Measurements from ENCODE around the gene PAEP. TPM values are rescaled to one million over a fixed set of nuclear protein-coding genes. Genes with fewer than 3 reads are reported as not detected.

PAEP gene
- total and polyA plus RNA-seq, 2 experiments from 2014 or later, result not detected

DNA sequence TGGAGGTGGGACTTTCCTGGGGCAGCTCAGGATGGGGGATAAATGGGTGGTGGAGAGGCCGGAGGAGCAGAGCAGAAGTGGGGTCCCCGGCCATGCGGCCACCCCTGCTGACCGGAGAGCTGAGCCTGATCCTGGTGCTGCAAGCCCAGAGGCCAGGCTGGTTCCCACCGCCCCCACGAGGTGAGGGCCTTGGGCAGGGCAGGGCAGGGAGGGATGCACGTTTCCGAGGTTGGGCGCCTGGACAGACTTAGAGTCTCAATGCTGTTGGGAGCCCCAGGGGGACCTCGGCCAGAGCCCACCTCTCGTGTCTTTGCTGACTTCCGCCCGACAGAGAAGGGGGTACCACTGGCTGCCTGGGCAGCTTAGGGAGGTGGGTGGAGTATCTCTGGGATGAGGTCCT is 10.1 kb upstream of the PAEP start:
- no peaks in the 10 kb centered on the region for H3K9me3 ChIP-seq (ENCODE audit: low read depth)
- H3K36me3 ChIP-seq (ENCODE audit: low read depth), result no peaks in the 10 kb centered on the region
- H3K27me3 ChIP-seq (replicated peaks; ENCODE audit: insufficient read depth), result no peaks in the 10 kb centered on the region; the same call in 1 of the 2 replicates
- no peaks in the 10 kb centered on the region for H3F3A ChIP-seq (ENCODE audit: insufficient read depth)
- no peaks in the 10 kb centered on the region for H3K79me2 ChIP-seq (ENCODE audit: insufficient read depth)
- H3K27ac ChIP-seq, result no peak overlapping the region
- H3K9ac ChIP-seq, result no peak overlapping the region
- no peaks in the 10 kb centered on the region for H3K4me1 ChIP-seq (ENCODE audit: insufficient read depth)
- TF ChIP-seq EZH2phosphoT487 (IDR thresholded peaks at IDR 0.05; ENCODE audit: insufficient read depth, low read depth) (no peak), EZH2 (IDR thresholded peaks at IDR 0.05; ENCODE audit: insufficient read depth, poor library complexity, severe bottlenecking) (no peak)
- H2AFZ ChIP-seq, result no peak overlapping the region
- in situ Hi-C loops (cut with MboI), result no loop called here
- no peak overlapping the region for H3K4me3 ChIP-seq
- H3K4me2 ChIP-seq (ENCODE audit: unreplicated experiment), result no peak overlapping the region
- 70 to 75% methylated on average over 13 of the region's 13 CpGs for WGBS, 2 experiments (ENCODE audit: low coverage in 1 of 2, low lambda C conversion rate in 2 of 2, missing lambda C conversion rate in 2 of 2)
- no peaks in the 10 kb centered on the region for H3K9me2 ChIP-seq (ENCODE audit: insufficient read depth)
- no peaks in the 10 kb centered on the region for H4K20me1 ChIP-seq (ENCODE audit: insufficient read depth)
- no peak for DNase-seq

DNA sequence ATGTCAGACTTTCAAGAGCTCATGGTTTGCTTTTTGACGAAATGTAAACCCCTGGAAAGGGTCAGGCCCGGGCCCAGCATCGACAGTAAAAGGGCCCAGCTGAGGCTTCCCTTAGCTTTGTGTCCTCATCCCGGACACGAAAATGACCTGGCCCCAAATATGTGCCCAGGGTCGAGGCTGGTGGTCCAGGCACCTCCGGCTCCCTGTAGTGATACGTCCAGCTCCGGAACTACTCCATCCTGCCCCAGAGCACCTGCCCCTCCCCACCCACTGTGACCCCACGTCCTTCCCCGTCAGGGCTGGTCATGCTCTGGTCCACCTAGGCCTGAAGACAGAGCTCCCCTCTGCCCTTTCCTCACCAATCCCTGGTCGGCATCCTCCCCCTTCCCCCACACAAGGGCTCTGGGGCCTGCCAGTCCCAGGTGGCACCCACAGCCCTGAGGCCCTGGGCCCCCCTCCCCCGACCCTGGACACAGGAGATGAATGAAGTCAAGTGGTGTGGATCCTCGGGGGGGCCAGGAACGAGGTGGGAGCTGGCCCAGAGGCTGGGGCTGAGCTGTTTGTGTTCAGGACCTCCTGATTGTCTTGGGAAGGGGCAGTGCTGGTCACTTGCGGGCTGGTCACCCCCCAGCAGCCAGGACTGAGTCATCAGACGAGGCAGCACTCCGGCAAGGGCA is 9.4 kb upstream of the PAEP start:
- no peak overlapping the region for H3K27ac ChIP-seq
- no peak overlapping the region for H3K9ac ChIP-seq
- WGBS, 2 experiments (ENCODE audit: low coverage in 1 of 2, low lambda C conversion rate in 2 of 2, missing lambda C conversion rate in 2 of 2), result 46 to 56% methylated on average over 17 to 18 of the region's 18 CpGs
- TF ChIP-seq EZH2phosphoT487 (IDR thresholded peaks at IDR 0.05; ENCODE audit: insufficient read depth, low read depth) (no peak), EZH2 (IDR thresholded peaks at IDR 0.05; ENCODE audit: insufficient read depth, poor library complexity, severe bottlenecking) (no peak)
- H3K27me3 ChIP-seq (replicated peaks; ENCODE audit: insufficient read depth), result no peaks in the 10 kb centered on the region; the same call in none of the 2 replicates
- H4K20me1 ChIP-seq (ENCODE audit: insufficient read depth), result no peaks in the 10 kb centered on the region
- H3K4me3 ChIP-seq, result no peak overlapping the region
- H3K4me2 ChIP-seq (ENCODE audit: unreplicated experiment), result no peak overlapping the region
- no peaks in the 10 kb centered on the region for H3F3A ChIP-seq (ENCODE audit: insufficient read depth)
- no peaks in the 10 kb centered on the region for H3K9me3 ChIP-seq (ENCODE audit: low read depth)
- H3K4me1 ChIP-seq (ENCODE audit: insufficient read depth), result no peaks in the 10 kb centered on the region
- no peaks in the 10 kb centered on the region for H3K9me2 ChIP-seq (ENCODE audit: insufficient read depth)
- no peak for DNase-seq
- H3K36me3 ChIP-seq (ENCODE audit: low read depth), result no peaks in the 10 kb centered on the region
- no peaks in the 10 kb centered on the region for H3K79me2 ChIP-seq (ENCODE audit: insufficient read depth)
- in situ Hi-C loops (cut with MboI), result no loop called here
- no peak overlapping the region for H2AFZ ChIP-seq

GRCh38 chr9:135552698-135553171 is 8.8 kb upstream of the PAEP start:
- H3K4me3 ChIP-seq, result no peak overlapping the region
- H3K27ac ChIP-seq, result no peak overlapping the region
- H2AFZ ChIP-seq, result no peak overlapping the region
- H3K79me2 ChIP-seq (ENCODE audit: insufficient read depth), result no peaks in the 10 kb centered on the region
- H3K9me2 ChIP-seq (ENCODE audit: insufficient read depth), result no peaks in the 10 kb centered on the region
- TF ChIP-seq EZH2 (IDR thresholded peaks at IDR 0.05; ENCODE audit: insufficient read depth, poor library complexity, severe bottlenecking) (no peak), EZH2phosphoT487 (IDR thresholded peaks at IDR 0.05; ENCODE audit: insufficient read depth, low read depth) (no peak)
- H3K36me3 ChIP-seq (ENCODE audit: low read depth), result no peaks in the 10 kb centered on the region
- no peaks in the 10 kb centered on the region; the same call in none of the 2 replicates for H3K27me3 ChIP-seq (replicated peaks; ENCODE audit: insufficient read depth)
- no peaks in the 10 kb centered on the region for H3F3A ChIP-seq (ENCODE audit: insufficient read depth)
- H3K9me3 ChIP-seq (ENCODE audit: low read depth), result no peaks in the 10 kb centered on the region
- no peak overlapping the region for H3K9ac ChIP-seq
- in situ Hi-C loops (cut with MboI), result no loop called here
- no peaks in the 10 kb centered on the region for H4K20me1 ChIP-seq (ENCODE audit: insufficient read depth)
- H3K4me1 ChIP-seq (ENCODE audit: insufficient read depth), result no peaks in the 10 kb centered on the region
- WGBS, 2 experiments (ENCODE audit: low coverage in 1 of 2, low lambda C conversion rate in 2 of 2, missing lambda C conversion rate in 2 of 2), result 65 to 72% methylated on average over 8 to 19 of the region's 19 CpGs
- H3K4me2 ChIP-seq (ENCODE audit: unreplicated experiment), result no peak overlapping the region
- no peak for DNase-seq

DNA sequence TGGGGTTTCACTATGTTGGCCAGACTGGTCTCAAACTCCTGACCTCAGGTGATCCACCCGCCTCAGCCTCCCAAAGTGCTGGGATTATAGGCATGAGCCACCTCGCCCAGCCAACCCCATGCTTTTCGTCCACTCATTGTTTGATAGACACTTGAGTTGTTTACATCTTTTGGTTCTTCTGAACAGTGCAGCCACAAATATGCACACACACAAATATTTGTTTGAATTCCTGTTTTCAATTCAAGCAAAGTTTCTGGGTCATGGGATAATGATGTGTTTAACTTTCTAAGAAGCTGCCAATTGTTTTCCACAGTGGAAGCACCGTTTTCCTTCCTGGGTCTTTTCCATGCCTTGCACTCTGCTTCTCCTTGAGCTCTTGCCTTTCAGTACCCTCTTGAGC is 6.8 kb upstream of the PAEP start:
- 35 to 38% methylated on average over 4 of the region's 4 CpGs for WGBS, 2 experiments (ENCODE audit: low coverage in 1 of 2, low lambda C conversion rate in 2 of 2, missing lambda C conversion rate in 2 of 2)
- H3K27ac ChIP-seq, result no peak overlapping the region
- no peaks in the 10 kb centered on the region for H3K9me2 ChIP-seq (ENCODE audit: insufficient read depth)
- no peak overlapping the region for H3K9ac ChIP-seq
- DNase-seq, result no peak
- no peaks in the 10 kb centered on the region; the same call in none of the 2 replicates for H3K27me3 ChIP-seq (replicated peaks; ENCODE audit: insufficient read depth)
- no peaks in the 10 kb centered on the region for H3K4me1 ChIP-seq (ENCODE audit: insufficient read depth)
- H3K79me2 ChIP-seq (ENCODE audit: insufficient read depth), result no peaks in the 10 kb centered on the region
- H3K4me2 ChIP-seq (ENCODE audit: unreplicated experiment), result no peak overlapping the region
- no peaks in the 10 kb centered on the region for H4K20me1 ChIP-seq (ENCODE audit: insufficient read depth)
- in situ Hi-C loops (cut with MboI), result no loop called here
- H2AFZ ChIP-seq, result no peak overlapping the region
- TF ChIP-seq EZH2phosphoT487 (IDR thresholded peaks at IDR 0.05; ENCODE audit: insufficient read depth, low read depth) (no peak), EZH2 (IDR thresholded peaks at IDR 0.05; ENCODE audit: insufficient read depth, poor library complexity, severe bottlenecking) (no peak)
- no peak overlapping the region for H3K4me3 ChIP-seq
- no peaks in the 10 kb centered on the region for H3K9me3 ChIP-seq (ENCODE audit: low read depth)
- no peaks in the 10 kb centered on the region for H3K36me3 ChIP-seq (ENCODE audit: low read depth)
- H3F3A ChIP-seq (ENCODE audit: insufficient read depth), result no peaks in the 10 kb centered on the region

Data from GM23248 (cell line).